Suppressor macrophage treated with lipopolysaccharide for 4 hours (primary cell): ENCODE measurements around the gene NEURL1.
A peak's percentile ranks its signal among the peaks of the same experiment; 100 is the strongest.
"Not testable (repeated sequence)": the region's sequence is repeated elsewhere in the genome, so short reads cannot be mapped to it uniquely, and the experiment has no call there.

Experiments
- DNase-seq: peaks from one replicate; pipeline ENCODE4 v3.0.0-alpha.2; 2020

Gene NEURL1

DNA sequence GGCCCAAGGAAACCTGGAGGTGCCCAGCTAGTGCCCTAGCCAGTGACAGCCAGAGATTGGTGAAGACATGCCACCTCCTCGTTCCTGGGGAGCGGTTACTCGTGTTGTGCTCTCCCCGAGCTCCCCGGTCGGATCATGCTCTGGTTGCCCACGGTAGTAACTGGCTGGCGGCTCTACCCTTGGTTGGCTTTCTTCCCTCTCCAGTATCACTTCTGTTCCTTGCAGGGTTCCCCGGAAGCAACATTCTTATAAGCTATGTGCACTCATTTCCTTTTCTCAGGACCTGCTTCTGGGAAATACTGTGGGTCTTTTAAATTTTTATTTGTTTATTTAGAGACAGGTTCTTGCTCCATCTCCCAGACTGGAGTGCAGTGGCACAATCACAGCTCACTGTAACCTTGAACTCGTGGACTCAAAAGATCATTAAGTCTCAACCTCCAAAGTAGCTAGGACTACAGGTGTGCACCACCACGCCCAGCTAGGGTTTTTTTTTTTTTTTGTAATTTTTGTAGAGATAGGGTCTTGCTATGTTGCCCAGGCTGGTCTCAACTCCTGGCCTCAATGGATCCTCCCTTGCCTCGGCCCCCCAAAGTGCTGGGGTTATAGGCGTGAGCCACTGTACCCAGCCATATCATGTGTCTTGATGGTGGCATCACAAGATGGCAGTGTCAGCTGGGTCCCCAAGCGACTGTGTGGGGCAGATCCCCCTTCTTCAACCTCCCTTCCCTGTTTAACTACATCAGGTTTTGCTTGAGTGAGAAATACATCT, 27.9 kb upstream of the NEURL1 start:
- peak; percentile 87 for DNase-seq

DNA sequence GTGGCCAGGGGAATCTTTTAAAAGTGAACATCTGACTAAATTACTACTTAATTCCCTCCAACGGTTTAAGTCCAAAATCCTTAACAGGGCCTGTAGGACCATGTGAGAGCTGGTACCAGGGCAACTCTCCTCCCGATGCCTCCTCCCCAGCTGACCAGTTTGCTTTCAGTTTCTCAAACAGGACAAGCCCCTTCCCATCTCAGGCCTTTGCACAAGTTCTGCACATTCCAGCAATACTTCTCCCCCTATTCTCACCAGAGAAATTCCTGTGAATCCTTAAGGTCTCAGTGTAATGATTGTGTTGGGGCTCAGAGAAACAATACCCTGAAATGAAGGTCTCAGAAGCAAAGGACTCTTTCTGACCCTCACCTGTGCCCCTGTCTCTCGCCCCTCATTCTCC, 26.8 kb upstream of the NEURL1 start:
- no peak for DNase-seq

DNA sequence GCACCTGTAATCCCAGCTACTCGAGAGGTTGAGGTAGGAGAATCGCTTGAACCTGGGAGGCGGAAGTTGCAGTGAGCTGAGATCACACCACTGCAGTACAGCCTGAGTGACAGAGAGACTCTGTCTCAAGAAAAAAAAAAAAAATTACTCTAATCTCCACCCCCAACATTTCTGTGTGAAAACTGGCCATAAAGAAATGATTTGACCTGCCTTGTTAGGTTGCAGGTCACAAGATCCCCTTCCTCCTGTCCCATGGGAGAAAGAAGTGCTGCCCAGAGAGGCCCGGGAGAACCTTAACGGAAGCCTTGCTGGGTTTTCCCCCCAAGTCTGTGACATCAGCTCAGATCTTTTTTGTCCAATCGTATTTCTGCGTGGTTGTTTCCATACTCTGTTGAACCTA, 26.1 kb upstream of the NEURL1 start:
- no peak for DNase-seq

DNA sequence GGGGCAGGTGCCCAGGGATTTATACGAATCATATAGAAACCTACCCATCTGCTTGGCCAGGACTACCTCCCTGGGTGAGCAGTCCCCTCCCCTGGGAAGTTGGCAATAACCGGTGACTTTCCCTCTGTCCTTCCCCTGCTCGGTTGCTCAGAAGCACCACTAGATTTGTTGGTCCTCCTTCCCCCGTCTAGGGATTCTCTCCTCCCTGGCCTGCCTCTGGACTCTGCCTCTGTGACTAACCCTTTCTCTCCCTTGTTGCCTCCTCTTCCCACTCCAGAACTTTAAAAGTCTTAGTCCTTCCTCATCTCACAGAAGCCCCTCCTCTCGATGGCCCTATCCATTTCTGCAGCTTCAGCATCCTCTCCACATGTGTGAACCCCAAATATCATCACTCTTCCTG, 24.3 kb upstream of the NEURL1 start:
- DNase-seq = no peak

DNA sequence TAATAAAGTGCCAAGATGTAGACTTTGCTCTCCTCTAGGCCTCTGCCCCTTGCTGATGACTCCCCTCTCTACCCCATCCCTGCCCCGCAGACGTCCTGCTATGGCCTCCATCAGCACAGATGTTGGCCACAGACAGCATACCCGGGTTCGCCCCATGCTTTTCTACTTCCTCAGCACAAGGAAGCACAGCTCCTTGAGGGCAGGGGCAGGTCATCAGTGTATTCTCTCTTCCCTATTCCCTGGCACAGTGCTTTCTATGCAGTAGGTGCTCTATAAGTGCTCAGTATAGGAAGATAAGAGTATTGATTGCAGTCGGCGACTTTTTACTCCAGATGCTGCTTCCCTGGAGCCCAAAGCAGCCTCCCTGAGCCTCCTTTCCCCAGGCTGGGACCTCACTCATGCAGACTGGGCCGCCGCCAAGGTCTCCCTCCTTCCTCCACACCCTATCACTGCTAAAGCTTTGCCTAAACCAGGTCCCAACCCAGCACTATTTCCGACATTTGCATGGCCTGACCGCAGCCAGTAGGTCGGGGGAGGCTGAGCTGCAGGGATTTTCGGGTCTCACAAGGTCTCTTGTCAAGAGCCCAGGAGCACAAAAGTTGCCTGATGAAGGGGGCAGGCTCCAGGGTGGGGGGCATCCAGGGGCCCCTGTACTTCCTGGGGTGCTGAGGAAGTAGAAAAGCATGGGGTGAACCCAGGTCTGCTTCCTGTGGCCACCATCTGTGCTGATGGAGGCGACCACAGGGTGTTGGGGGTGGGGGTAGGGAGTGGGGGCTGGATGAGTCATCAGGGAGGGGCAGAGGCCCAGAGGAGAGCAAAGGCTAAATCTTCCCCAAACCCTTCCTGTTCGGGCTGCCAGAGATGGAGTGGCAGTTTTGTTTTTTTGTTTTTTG, 22.5 kb upstream of the NEURL1 start:
- peak; percentile 48 for DNase-seq

DNA sequence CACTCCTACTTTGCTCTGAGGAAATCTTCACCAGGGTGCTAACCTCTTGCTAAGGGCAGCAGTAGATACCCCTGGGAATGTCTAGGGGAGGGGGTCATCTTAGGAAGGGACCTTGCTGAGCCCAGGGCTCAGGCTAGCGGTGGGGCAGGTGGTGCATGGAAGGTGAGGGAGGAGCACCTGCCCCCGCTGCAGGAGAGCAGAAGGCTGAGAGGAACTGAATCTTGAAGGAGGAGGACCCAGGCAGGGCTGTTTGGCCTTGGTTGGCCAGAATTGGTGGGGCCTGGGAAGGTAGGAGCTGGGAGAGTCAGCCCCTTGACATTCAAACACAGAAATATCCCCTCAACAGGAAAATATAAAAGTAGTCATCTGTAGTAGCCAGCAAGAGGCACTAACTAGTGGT, 21.5 kb upstream of the NEURL1 start:
- DNase-seq = no peak

DNA sequence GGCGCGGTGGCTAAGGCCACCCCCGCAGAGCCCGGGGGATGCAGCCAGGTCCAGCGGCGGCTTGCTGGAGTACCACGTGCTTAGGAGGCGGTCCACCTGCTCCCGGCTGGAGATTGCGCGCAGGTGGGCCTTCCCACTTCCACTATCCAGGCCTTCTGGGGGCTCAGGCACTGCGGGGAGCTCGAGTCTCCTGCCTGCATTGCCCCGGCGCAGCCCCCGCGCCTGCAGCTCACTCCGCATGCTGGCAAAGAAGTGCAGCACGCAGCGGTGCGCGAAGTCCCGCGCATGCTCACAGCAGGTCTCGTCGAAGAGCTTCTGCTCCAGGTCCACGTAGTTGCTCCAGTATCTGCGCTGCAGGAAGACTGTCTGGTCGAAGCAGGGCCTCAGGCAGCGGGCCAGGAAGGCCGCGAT, 20.2 kb upstream of the NEURL1 start:
- no peak for DNase-seq

DNA sequence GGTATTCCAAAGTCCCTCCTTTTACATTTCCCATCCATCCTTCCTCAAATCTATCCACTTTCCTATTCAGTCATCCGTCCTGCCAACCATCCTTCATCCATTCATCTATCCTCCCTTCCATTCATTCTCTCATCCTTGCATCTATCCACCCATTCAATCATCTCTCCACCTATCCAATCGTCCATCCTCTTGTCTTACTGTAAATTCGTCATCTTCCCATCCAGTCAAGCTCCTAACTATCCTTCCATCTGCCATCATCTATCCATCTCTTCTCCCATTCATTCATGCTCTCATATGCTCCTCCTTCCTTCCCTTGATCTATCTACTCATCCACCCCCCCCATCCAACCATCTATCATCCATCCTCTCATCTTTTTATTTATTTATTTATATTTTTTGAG, 19.4 kb upstream of the NEURL1 start:
- no peak for DNase-seq

DNA sequence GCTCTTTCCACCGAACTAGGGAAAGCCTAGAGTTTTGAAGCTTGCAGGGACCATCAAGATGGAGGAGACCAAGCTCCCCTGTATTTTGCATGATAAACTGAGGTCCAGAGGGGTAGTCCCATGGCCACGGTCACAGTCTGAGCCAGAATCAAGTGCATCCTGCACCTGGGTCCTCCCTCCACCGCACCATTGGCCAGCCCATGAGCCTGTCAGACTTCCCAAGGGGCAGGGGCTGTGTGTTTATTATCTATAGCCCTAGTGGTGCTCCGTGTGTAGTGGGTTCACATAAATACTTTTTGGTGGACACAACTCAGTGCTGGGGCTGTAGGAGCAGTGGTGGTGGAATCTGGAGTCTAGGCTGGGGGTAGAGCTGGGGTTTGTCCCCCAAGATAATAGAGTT, 18.1 kb upstream of the NEURL1 start:
- DNase-seq = no peak

DNA sequence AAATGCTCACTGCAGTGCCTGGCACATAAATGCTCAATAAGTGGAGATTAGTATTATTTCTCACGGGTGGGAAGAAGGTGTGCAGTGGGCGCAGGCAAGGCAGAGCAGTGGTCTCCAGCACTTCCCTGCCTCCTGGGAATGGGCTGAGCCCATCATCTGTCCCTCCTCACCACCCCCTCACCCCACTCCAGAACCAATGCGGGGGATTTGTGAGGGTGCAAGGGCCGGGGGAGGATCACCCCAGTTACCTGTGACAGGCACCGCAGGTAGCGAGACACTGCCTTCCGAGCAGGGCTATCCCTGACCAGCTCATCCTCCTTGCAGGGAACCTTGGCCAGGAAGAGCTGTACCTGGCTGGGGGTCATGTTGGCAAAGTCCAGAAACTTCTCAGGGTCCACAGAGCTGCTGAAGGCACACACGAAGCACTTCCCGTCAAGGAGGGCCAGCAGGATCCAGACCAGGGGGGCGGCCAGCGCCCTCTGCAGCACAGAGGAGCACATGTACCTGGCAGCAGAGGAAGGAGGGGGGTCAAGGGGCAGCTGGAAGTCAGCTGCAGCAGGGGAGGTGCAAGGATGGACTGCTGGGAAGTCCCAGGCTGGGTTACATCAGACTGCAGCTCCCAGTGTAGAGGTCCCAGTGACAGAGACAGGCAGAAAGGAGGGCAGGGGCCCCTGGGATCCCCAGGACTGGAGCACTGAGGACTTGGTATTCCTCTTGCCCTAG, 17.3 kb upstream of the NEURL1 start:
- peak; percentile 23 for DNase-seq

DNA sequence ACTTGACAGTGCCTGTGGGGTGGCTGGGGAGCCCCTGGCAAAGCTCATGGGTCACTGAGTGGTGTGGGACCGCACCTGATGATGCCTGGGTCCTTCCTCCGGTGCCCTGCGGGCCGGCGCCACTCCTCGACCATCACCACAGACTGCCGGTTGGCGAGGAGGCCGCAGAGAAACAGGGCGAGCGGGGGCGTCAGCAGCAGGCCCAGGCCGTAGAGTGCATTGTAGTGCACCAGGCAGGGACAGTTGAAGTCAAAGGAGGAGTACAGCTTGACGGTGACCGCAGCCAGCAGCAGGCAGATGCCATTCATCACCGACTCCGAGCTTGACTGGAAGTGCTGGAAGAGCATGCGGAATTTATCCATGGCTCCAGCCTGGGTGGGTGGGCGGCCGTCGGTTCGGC, 14.8 kb upstream of the NEURL1 start:
- DNase-seq = no peak

DNA sequence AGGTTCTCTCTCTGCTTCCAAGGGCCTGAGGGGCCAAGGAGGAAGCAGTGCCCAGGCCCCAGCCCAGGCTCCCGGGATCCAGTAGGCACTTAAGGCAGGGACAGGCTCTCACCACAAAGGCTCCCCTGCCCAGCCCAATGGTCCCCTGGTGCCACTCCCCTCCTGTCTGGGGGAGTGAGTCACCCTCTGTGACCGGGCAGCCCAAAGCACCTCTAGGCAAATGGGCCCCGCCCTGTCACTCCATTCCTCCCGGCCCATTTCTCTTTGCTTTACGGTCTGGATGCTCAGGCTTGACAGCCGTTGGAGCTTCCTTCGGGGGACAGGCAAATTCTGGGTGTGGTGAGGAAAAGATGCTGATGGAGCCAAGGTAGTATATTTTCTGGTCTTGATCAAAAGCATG, 14.4 kb upstream of the NEURL1 start, which contains the start of gene CALHM3:
TSS of gene CALHM3 (minus strand) at position 106 of the 400 bp plus-strand sequence. CDS start 208 bp downstream, outside the sequence.
- DNase-seq = no peak

DNA sequence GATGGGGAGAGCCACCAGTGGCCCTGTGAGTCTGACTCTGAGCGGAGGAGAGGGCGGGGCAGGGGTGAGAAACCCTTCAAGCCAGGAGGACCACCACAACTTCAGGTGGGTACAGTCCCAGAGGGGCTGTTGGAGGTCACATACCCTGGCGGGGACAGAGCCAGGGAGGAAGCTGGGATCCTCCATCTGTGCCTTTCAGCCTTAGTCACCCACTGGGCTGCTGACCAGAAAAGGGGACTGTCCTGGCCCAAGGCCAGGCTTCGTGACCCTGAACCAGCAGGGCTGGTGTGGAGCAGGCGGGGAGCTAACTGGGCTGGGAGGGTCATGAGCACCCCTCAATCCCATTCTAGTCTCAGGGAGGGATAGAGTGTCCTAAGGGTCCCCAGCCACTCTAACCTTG, 13.0 kb upstream of the NEURL1 start:
- DNase-seq = no peak

DNA sequence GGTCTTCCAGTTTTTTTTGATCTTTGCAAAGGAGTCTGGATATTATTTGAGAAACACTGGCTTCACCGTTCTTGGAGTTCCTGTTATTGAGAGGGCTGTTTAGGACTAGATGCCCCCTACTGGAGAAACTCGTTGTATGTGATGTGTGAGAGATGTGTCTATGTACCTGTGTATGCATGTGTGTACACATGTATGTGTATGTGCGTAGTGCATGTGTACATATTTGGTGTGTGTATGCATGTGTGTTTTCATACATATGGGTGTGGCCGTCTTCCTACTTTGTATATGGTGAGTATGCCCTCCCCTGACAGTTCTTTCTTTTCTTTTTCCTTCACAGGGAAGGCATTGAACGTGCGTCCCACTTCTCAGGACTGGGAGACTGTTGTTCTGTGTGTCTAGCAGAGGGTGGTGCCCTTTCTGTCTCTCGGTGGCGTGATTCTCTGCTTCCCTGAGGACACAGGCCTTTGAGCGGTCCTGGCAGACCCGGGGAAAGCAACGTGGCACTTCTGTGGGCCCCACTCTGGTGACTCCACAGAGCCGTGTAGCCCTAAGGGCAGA, 11.5 kb upstream of the NEURL1 start:
- DNase-seq = peak; percentile 86

DNA sequence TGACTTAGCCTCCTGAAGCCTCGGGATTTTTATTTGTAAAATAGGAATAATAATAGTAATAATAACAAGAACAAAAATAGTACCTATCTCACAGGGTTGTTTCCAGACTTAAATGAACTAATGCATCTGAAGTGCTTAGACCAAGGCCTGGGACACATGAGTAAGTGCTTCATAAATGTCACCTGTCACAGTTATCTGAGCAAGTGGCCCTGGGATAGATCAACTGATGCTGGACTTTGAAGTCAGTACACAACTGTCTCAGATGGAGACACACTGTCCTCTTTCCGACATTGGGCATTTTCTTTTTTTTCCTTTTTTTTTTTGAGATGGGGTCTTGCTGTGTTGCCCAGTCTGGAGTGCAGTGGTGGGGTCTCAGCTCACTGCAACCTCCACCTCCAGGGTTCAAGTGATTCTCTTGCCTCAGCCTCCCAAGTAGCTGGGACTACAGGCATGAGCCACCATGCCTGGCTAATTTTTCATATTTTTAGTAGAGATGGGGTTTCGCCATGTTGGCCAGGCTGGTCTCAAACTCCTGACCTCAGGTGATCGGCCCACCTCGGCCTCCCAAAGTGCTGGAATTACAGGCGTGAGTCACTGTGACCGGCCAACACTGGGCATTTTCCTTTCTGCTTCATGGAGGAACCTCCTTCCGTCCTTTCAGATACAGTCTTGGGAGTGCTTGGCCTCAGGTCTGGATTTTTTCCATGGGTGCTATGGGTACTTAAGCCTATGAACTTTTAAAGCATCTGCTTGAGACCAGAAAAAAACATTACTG, 6.7 kb upstream of the NEURL1 start:
- not testable (repeated sequence) for DNase-seq

DNA sequence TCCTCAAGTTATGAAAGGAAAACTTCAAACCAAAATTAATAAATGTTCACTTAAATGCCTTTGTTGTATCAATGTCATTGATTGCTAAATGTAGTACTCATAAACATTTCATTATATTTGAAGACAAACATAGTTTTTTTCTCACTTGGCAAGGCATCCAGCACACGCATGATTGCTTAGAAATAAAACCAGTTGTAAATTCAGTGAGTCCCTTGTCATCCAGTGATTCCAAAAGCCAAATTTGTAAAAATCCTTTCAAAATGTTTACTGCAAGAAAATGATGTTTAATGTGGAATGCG, 6.1 kb upstream of the NEURL1 start:
- DNase-seq = no peak

DNA sequence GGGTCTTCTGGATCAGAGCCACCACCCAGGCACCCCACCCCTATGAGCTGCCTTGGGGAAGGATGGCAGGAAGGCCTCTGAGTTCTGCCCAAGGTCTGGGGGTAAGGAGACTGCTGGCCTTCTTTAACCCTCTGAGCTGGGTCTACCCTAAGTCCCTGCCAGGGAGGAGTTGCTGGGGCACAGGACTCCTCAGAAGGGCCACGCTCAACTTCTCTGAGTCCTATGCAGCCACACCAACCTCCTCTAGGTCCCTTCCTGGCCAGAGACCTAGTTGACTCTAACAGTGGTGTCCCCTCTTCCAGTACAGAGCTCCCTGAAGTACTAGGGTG, 2.6 kb upstream of the NEURL1 start:
- DNase-seq = no peak

DNA sequence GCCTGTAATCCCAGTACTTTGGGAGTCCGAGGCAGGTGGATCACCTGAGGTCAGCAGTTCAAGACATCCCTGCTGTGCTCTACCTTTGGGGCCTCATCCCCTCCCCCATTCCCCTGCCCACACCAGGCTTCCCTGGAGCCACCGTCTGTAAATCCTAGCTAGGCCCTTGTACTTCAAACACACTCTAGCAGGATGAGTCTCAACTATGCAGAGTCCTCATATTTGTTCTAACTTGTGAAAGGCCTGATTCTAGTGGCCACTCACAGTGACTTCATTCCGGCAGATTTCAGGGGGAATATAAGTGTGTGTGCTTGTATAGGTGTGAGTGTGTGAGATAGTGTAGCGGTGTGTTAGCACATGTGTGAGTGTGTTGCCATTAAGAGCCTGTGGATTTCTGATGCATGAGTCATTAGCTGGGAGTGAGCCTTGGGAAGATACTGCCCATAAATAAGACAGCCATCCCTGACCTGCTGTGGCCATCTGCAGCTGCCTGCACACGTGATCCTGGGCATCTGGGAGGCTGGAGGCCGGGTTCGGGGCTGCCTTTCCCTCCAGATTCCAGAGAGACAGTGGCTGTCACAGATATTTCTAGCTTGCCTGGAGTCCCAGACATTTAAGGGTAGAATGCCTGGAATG, 1.7 kb upstream of the NEURL1 start:
- DNase-seq = no peak

DNA sequence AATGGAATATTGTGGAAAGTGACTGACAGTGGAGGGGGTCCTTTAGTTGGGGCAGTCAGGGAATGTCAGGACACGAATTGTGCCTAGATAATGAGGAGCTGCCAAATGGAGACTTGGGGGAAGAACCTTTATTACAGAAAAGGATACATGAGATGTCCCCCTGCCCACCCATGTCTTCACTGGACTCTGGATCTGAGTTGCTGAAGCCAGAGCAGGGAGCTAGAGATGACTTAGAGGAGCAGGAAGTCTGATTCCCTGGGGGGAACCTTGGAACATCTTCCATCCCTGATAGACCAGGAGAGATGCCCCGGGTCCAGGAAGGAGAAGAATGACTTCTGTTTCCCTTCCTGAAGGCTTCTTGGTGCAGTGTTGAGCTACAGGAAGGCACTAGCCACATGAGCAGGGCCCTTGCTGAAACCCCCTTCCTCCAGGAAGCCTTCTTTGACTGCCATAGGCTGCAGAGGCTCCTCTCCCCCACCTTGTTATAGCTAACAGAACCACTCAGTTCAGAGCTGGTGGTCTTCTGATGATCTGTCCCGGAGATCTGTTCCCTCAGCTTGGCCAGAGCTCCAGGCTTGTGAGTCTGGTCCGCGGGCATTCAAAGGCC, 747 bp upstream of the NEURL1 start:
- no peak for DNase-seq

DNA sequence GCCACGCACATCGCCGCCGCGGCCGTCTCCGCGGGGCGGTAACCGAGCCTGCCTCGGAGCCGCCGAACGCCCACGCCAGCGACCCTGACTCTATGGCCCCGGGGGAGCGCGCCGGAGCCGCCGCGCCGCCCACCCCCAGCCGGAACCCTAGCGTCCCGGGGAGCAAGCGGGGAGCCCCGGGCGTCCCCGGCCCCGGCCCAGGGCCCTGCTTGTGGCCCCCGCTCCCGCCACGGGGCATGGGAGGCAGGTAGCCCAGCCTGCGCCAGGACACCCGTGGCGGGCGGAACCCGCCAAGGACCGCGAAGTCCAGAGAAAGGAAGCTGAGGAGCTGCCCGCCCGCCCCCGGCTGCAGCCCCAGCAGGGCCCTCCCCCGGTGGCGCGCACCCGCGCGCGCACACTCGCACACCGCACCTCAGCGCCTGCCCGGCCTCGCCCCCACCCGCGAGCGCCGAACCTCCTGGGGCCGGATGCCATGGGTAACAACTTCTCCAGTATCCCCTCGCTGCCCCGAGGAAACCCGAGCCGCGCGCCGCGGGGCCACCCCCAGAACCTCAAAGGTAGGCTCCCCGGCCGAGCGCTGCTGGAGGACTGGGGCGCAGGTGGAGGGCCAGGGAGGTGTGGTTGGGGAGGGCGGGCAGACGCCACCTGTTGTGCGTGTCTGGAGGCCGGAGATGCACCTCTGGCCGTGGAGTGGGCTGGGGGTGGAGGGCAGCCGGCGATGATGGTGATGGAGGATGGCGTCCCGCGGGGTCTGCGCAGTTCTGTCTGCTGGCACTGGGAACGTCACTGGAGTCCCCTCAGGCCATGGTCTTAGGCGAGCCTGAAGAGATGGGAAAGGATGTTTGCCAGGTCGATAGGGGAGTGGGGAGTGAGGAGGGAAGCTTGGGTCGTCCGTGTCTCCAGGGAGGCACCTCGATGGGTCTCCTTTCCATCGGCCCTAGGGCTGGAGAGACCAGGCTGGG, 692 bp downstream of the NEURL1 start:
- no peak for DNase-seq

DNA sequence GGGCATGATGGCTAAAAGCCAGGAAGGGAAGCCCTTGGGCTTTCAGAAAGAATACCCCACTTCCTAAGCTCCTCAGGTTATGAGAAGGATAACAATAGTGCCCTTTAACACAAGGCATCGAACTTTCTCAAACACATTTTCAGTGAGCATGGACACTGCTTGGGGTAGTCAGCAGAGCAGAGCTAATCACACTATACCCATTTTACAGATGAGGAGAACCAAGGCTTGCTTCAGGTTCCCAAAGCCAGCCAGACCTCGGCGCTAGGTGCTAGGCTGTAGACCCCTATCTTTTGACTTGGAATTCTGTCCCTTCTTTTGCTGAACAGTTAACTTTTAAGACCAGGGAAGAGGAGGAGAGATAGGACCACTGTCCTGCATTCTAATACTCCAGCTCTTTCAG, 1.8 kb downstream of the NEURL1 start:
- DNase-seq = no peak
